Neutrophil (primary cell): ENCODE data around the gene RASD2.

Experiments used
- H3K27ac ChIP-seq: fragments of 200-600 bp; sonication (generic); 2 replicates; pipeline ENCODE4 v1.5.1; 2016; ENCODE audit warnings: mild to moderate bottlenecking, moderate library complexity
- H3K27me3 ChIP-seq: fragments of 200-600 bp; sonication (generic); 2 replicates; pipeline ENCODE4 v1.6.0; 2016; ENCODE audit warnings: mild to moderate bottlenecking
- H3K36me3 ChIP-seq: fragments of 200-600 bp; sonication (generic); 2 replicates; pipeline ENCODE4 v1.5.1; 2017
- H3K4me1 ChIP-seq, 2 experiments: fragments of 200-600 bp in 1 of 2; sonication (generic) in 1 of 2; 1 replicate in 1 of 2; 2 replicates in 1 of 2; pipeline versions ENCODE4 v1.5.1 to v1.6.1; 2013 to 2016; ENCODE audit warnings: low read depth in 1 of 2, low read length in 1 of 2, mild to moderate bottlenecking in 1 of 2, moderate library complexity in 1 of 2; ENCODE audit not compliant: control insufficient read depth in 1 of 2, insufficient read depth in 1 of 2
- H3K4me3 ChIP-seq, 2 experiments: fragments of 200-600 bp in 1 of 2; sonication (generic) in 1 of 2; 1 replicate in 1 of 2; 2 replicates in 1 of 2; pipeline ENCODE4 v1.5.1; 2013 to 2016; ENCODE audit warnings: low read depth in 1 of 2, low read length in 1 of 2, mild to moderate bottlenecking in 1 of 2, moderate library complexity in 1 of 2
- H3K9me3 ChIP-seq: fragments of 200-600 bp; sonication (generic); 2 replicates; pipeline ENCODE4 v1.5.1; 2016
- TF ChIP-seq, protein P1 (sequence below): fragments of 200-600 bp; sonication (generic); IDR thresholded peaks from 2 replicates; pipeline ENCODE4 v1.5.1; 2016; ENCODE audit warnings: antibody characterized with exemption

Gene RASD2

DNA sequence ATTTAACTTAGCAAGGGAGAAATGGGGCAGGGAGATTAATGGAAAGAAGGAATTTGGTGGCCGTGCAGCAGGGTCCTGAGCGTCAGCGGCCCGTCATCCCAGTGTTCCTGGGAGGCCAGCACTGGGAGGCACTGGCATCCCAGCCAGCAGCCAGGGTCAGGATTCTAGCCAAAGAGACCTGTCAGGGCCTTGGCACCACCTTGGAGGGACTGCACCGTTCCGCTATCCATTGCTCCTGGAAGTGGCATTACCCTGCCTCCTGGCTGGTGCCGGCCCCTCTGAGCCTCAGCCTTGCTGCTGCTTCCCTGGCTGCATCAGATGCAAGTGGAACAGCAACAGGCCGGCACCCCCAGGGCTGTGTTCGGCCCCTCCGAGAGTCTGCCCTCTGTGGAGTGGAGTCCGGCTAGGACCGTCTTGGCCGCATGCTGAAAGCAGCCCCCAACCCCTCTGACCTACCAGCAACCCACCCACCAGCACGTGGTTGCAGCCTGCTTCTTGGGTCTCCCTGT lies 30.1 kb downstream of the RASD2 start:
- Histone ChIP-seq H3K36me3 (no peaks in the 10 kb centered on the region), H3K27ac (no peak overlapping the region), H3K4me3 (no peak overlapping the region), H3K4me1 (no peaks in the 10 kb centered on the region), H3K9me3 (no peaks in the 10 kb centered on the region), H3K27me3 (peaks cover 8% of the 10 kb centered on the region)
- TF ChIP-seq, protein P1, sequence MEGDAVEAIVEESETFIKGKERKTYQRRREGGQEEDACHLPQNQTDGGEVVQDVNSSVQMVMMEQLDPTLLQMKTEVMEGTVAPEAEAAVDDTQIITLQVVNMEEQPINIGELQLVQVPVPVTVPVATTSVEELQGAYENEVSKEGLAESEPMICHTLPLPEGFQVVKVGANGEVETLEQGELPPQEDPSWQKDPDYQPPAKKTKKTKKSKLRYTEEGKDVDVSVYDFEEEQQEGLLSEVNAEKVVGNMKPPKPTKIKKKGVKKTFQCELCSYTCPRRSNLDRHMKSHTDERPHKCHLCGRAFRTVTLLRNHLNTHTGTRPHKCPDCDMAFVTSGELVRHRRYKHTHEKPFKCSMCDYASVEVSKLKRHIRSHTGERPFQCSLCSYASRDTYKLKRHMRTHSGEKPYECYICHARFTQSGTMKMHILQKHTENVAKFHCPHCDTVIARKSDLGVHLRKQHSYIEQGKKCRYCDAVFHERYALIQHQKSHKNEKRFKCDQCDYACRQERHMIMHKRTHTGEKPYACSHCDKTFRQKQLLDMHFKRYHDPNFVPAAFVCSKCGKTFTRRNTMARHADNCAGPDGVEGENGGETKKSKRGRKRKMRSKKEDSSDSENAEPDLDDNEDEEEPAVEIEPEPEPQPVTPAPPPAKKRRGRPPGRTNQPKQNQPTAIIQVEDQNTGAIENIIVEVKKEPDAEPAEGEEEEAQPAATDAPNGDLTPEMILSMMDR, result no peak

DNA sequence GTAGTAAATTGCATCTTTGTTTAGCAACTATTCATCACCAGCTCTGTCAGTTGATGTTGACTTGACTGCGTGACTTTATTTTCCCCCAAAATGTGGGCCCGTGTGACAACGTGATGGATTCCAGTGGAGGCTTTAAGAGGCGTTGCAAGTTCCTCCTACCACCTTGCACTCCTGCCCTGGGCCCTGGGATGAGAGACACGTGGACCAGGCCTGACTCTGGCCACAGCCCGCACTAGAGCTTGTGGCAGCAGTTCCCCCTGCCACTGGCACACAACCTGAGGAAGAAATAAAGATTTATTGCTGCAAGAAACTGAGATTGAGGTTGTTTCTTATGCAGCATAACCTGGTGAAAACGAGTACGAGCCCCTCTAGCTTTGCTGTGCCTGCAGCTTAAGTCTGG lies 31.9 kb downstream of the RASD2 start:
- Histone ChIP-seq H3K27ac (no peak overlapping the region), H3K9me3 (no peaks in the 10 kb centered on the region), H3K4me3 (no peak overlapping the region), H3K4me1 (no peaks in the 10 kb centered on the region), H3K36me3 (no peaks in the 10 kb centered on the region), H3K27me3 (peaks cover 8% of the 10 kb centered on the region)
- TF ChIP-seq, protein P1, result no peak

GRCh38 chr22:35575116-35575748 lies 34.6 kb downstream of the RASD2 start:
- Histone ChIP-seq H3K4me3 (no peak overlapping the region), H3K9me3 (no peaks in the 10 kb centered on the region), H3K4me1 (peaks cover 7 to 8% of the 10 kb centered on the region in 2 experiments), H3K36me3 (no peaks in the 10 kb centered on the region), H3K27me3 (peaks cover 8% of the 10 kb centered on the region), H3K27ac (no peak overlapping the region)
- TF ChIP-seq, protein P1, result no peak

- Histone ChIP-seq H3K36me3 (no peaks in the 10 kb centered on the region), H3K27ac (no peak overlapping the region), H3K27me3 (peaks cover 8% of the 10 kb centered on the region), H3K9me3 (no peaks in the 10 kb centered on the region), H3K4me1 (peaks cover 7 to 8% of the 10 kb centered on the region in 2 experiments), H3K4me3 (no peak overlapping the region)
- TF ChIP-seq, protein P1, result no peak
Observed at GRCh38 chr22:35576671-35577070, 36.0 kb downstream of the RASD2 start.

GRCh38 chr22:35577799-35578659 lies 37.4 kb downstream of the RASD2 start:
- H3K9me3 ChIP-seq, result no peaks in the 10 kb centered on the region
- H3K4me1 ChIP-seq, result peaks cover 7 to 8% of the 10 kb centered on the region in 2 experiments
- TF ChIP-seq, protein P1, result no peak
- H3K27ac ChIP-seq, result no peak overlapping the region
- no peak overlapping the region for H3K4me3 ChIP-seq
- no peaks in the 10 kb centered on the region for H3K36me3 ChIP-seq
- H3K27me3 ChIP-seq, result peaks cover 8% of the 10 kb centered on the region
